HepG2 (cell line): ENCODE data around the gene NAA16. TPM values are rescaled to one million over a fixed set of nuclear protein-coding genes. Genes with fewer than 3 reads are reported as not detected.

Experiments
- ATAC-seq: fragments of 200-7000 bp; cut with Tn5 transposase; 3 replicates; pipeline ENCODE4 v1.9.1; 2020; ENCODE audit warnings: mild to moderate bottlenecking, moderate library complexity
- BruUV-seq: library from RNA; stranded (reverse); fragments of 400-500 nt; replicated peaks from 2 replicates; lab custom pipeline; 2021; lab: Mats Ljungman, UMichigan
- CTCF ChIA-PET: fragments of 300-600 bp; formaldehyde crosslinking; extraction: SDS; loops from one replicate; lab custom pipeline; 2021; ENCODE audit warnings: low total read pairs, inconsistent platforms, low intra/inter-chr PET ratio; lab: Yijun Ruan, JAX
- POLR2A ChIA-PET: fragments of 350-600 bp; sonication (Branson Sonifier 250); formaldehyde crosslinking; loops from one replicate; lab custom pipeline; 2020; ENCODE audit warnings: antibody characterized with exemption, inconsistent platforms; lab: Yijun Ruan, JAX
- DNase-seq: peaks from one replicate; pipeline ENCODE4 v3.0.0-alpha.2; 2015; ENCODE audit warnings: low spot score
- FAIRE-seq: peaks from 3 replicates; lab custom pipeline; 2011; peaks lifted over from hg19 to GRCh38; lab: Jason Lieb, UNC
- H2AFZ ChIP-seq: one replicate; pipeline ENCODE4 v1.6.1; 2011; ENCODE audit warnings: low read length, inconsistent platforms
- H3K27ac ChIP-seq: fragments of 300-600 bp; 3 replicates; pipeline ENCODE4 v1.8.0; 2011; ENCODE audit warnings: mixed run types, mild to moderate bottlenecking, mixed read lengths, low read length, inconsistent platforms; ENCODE audit not compliant: insufficient read depth; ENCODE audit errors: extremely low read length
- H3K27me3 ChIP-seq, 2 experiments: fragments of 200-600 bp in 1 of 2; 2 replicates in 1 of 2; 3 replicates in 1 of 2; pipeline versions ENCODE4 v1.6.0 to v1.8.0; 2011; ENCODE audit warnings: low read length in 2 of 2, mild to moderate bottlenecking in 2 of 2, moderate library complexity in 2 of 2, inconsistent platforms in 1 of 2; ENCODE audit not compliant: insufficient read depth in 2 of 2, control insufficient read depth in 1 of 2
- H3K36me3 ChIP-seq, 2 experiments: fragments of 200-600 bp in 1 of 2; replicated peaks in 1 of 2; 2 replicates in 1 of 2; 3 replicates in 1 of 2; pipeline versions ENCODE4 v1.5.1 to v1.8.0; 2011; ENCODE audit warnings: low read length in 2 of 2, inconsistent platforms in 1 of 2; ENCODE audit not compliant: insufficient read depth in 2 of 2, control insufficient read depth in 1 of 2
- H3K4me1 ChIP-seq: 2 replicates; pipeline ENCODE4 v1.5.1; 2012; ENCODE audit warnings: low read length, inconsistent platforms; ENCODE audit not compliant: insufficient read depth
- H3K4me2 ChIP-seq: 2 replicates; pipeline ENCODE4 v1.6.0; 2011; ENCODE audit warnings: low read depth, low read length, inconsistent platforms
- H3K4me3 ChIP-seq, 3 experiments: fragments of 200-600 bp in 1 of 3; sonication (generic), shearing (Covaris generic) in 1 of 3; replicated peaks in 1 of 3; 2 replicates each; pipeline ENCODE4 v1.5.1; 2011 to 2016; ENCODE audit warnings: low read length in 3 of 3, inconsistent platforms in 2 of 3, low read depth in 2 of 3, mild to moderate bottlenecking in 2 of 3, control low read depth in 1 of 3, mixed read lengths in 1 of 3; ENCODE audit not compliant: insufficient read depth in 1 of 3
- H3K79me2 ChIP-seq: one replicate; pipeline ENCODE4 v1.6.1; 2011; ENCODE audit warnings: low read length, inconsistent platforms; ENCODE audit not compliant: insufficient read depth
- H3K9ac ChIP-seq: 2 replicates; pipeline ENCODE4 v1.6.0; 2011; ENCODE audit warnings: mild to moderate bottlenecking, low read depth, low read length, inconsistent platforms; ENCODE audit not compliant: insufficient read depth
- H3K9me3 ChIP-seq: 2 replicates; pipeline ENCODE4 v1.5.1; 2012; ENCODE audit warnings: mild to moderate bottlenecking, low read length
- H4K20me1 ChIP-seq: 2 replicates; pipeline ENCODE4 v1.6.0; 2011; ENCODE audit warnings: inconsistent platforms, mild to moderate bottlenecking, low read length, moderate library complexity; ENCODE audit not compliant: insufficient read depth
- HDAC1 ChIP-seq: sonication (generic); formaldehyde crosslinking; IDR thresholded peaks from 2 replicates; pipeline ENCODE4 v1.5.1; 2020; ENCODE audit warnings: mild to moderate bottlenecking, missing genetic modification reagents
- HNRNPH1 ChIP-seq: fragments of 200-400 bp; formaldehyde crosslinking; optimal IDR thresholded peaks from 2 replicates; pipeline ENCODE3; 2017; ENCODE audit warnings: mild to moderate bottlenecking, low read depth, low read length
- IKZF1 ChIP-seq: fragments of 450-650 bp; IDR thresholded peaks from 2 replicates; pipeline ENCODE4 v1.7.1; 2016
- MEF2D ChIP-seq: sonication (generic); formaldehyde crosslinking; IDR thresholded peaks from 2 replicates; pipeline ENCODE4 v1.5.1; 2020; ENCODE audit warnings: mild to moderate bottlenecking, missing genetic modification reagents
- THAP8 ChIP-seq: sonication (generic); formaldehyde crosslinking; IDR thresholded peaks from 2 replicates; pipeline ENCODE4 v1.5.1; 2020; ENCODE audit warnings: missing genetic modification reagents, mild to moderate bottlenecking, borderline replicate concordance
- TOPORS ChIP-seq: sonication (generic); formaldehyde crosslinking; IDR thresholded peaks from 2 replicates; pipeline ENCODE4 v1.8.0; 2023; ENCODE audit warnings: mild to moderate bottlenecking, missing genetic modification reagents
- ZBTB38 ChIP-seq: sonication (generic); formaldehyde crosslinking; IDR thresholded peaks from 2 replicates; pipeline ENCODE4 v1.5.1; 2020; ENCODE audit warnings: mild to moderate bottlenecking, missing genetic modification reagents
- ZBTB42 ChIP-seq: sonication (generic); formaldehyde crosslinking; IDR thresholded peaks from 2 replicates; pipeline ENCODE4 v1.5.0; 2020; ENCODE audit warnings: mild to moderate bottlenecking, missing genetic modification reagents
- ZBTB49 ChIP-seq: sonication (generic); formaldehyde crosslinking; IDR thresholded peaks from 2 replicates; pipeline ENCODE4 v1.4.0; 2020; ENCODE audit warnings: missing genetic modification reagents, borderline replicate concordance
- ZC3H4 ChIP-seq: sonication (generic); formaldehyde crosslinking; IDR thresholded peaks from 2 replicates; pipeline ENCODE4 v1.4.0; 2020; ENCODE audit warnings: missing genetic modification reagents, borderline replicate concordance
- ZFP36L1 ChIP-seq: sonication (generic); formaldehyde crosslinking; IDR thresholded peaks from 2 replicates; pipeline ENCODE4 v1.8.0; 2022; ENCODE audit warnings: mild to moderate bottlenecking, missing genetic modification reagents, moderate library complexity
- ZNF17 ChIP-seq: sonication (generic); formaldehyde crosslinking; IDR thresholded peaks from 2 replicates; pipeline ENCODE4 v1.5.0; 2020; ENCODE audit warnings: mild to moderate bottlenecking, missing genetic modification reagents
- ZNF781 ChIP-seq: sonication (generic); formaldehyde crosslinking; IDR thresholded peaks from 2 replicates; pipeline ENCODE4 v1.5.1; 2020; ENCODE audit warnings: borderline replicate concordance, mild to moderate bottlenecking, missing genetic modification reagents; ENCODE audit errors: not compliant biosample characterization
- ZNF841 ChIP-seq: sonication (generic); formaldehyde crosslinking; IDR thresholded peaks from 2 replicates; pipeline ENCODE4 v1.8.1; 2023; ENCODE audit warnings: missing genetic modification reagents, borderline replicate concordance
- ZNF850 ChIP-seq: sonication (generic); formaldehyde crosslinking; conservative IDR thresholded peaks from 2 replicates; pipeline ENCODE4 v1.9.0; 2021; ENCODE audit warnings: mild to moderate bottlenecking, missing genetic modification reagents
- WGBS: methylation state at CpG from one replicate; pipeline ENCODE4 v1.1.6; 2017; ENCODE audit warnings: low lambda C conversion rate; 5-methylcytosine and 5-hydroxymethylcytosine counted together
- in situ Hi-C: cut with HindIII; loops from 2 replicates; pipeline ENCODE4 v1.10.0; 2017; ENCODE audit warnings: low pct_unique_long_range_greater_than_20kb; ENCODE audit not compliant: extremely low pct_ligation_motif_present
- intact Hi-C: fragments of 100-400 bp; cut with micrococcal nuclease; formaldehyde crosslinking; loops from one replicate; pipeline ENCODE4 v1.10.0; 2022; ENCODE audit not compliant: unreplicated experiment
- polyA plus RNA-seq, 8 experiments: library from polyadenylated mRNA; depleted of rRNA in 3 of 8; stranded (reverse) in 7 of 8; unstranded in 1 of 8; fragments of >200 nt; fragmentation: Illumina TruSeq in 4 of 8; extraction: Trizol in 4 of 8; gene quantifications; 2 replicates each; pipeline versions ENCODE4 v1.2.1 to v1.2.3, GENCODE V29; 2011 to 2016; ENCODE audit warnings: low read depth in 4 of 8, missing spikeins in 1 of 8, mixed read lengths in 1 of 8; ENCODE audit not compliant: insufficient read depth in 1 of 8
- total RNA-seq, 5 experiments: library from RNA; depleted of rRNA; stranded (reverse); fragments of >200 nt; fragmentation: Illumina TruSeq; extraction: Trizol; gene quantifications; 2 replicates each; pipeline ENCODE4 v1.2.3, GENCODE V29; 2016; ENCODE audit warnings: low read depth in 1 of 5

NAA16 gene
- total and polyA plus RNA-seq, 2 of the 13 experiments (the other 11 are each of a cell fraction or from before 2014, with no cell fraction given): 9.2 to 15.1 TPM

- ChIA-PET CTCF (no interaction called here), POLR2A (no interaction called here)
- DNase-seq (no peak), ATAC-seq (no peak), FAIRE-seq (no peak)
- Histone ChIP-seq H3K36me3 (no peaks in the 10 kb centered on the region), H3K79me2 (no peaks in the 10 kb centered on the region), H4K20me1 (no peaks in the 10 kb centered on the region), H3K4me1 (peaks cover 17% of the 10 kb centered on the region), H3K27me3 (no peaks in the 10 kb centered on the region), H3K4me3 (no peak overlapping the region), H3K27ac (no peak overlapping the region), H3K4me2 (no peak overlapping the region), H3K9me3 (no peaks in the 10 kb centered on the region), H3K9ac (no peak overlapping the region), H2AFZ (no peak overlapping the region)
- TF ChIP-seq ZFP36L1 (CRISPR knock-in tag) (no peak), ZNF850 (CRISPR knock-in tag) (no peak), MEF2D (CRISPR knock-in tag) (no peak), ZNF781 (CRISPR knock-in tag) (no peak), ZBTB49 (CRISPR knock-in tag) (no peak), ZC3H4 (CRISPR knock-in tag) (no peak), IKZF1 (no peak), TOPORS (no peak), ZNF17 (CRISPR knock-in tag) (no peak), HNRNPH1 (no peak), ZNF841 (no peak), ZBTB42 (CRISPR knock-in tag) (no peak), THAP8 (CRISPR knock-in tag) (no peak), HDAC1 (no peak), ZBTB38 (CRISPR knock-in tag) (no peak)
- BruUV-seq: no TSS peak
- intact Hi-C loops (no loop called here), in situ Hi-C loops (loop anchor here (25.0 kb wide), 1 partner anchor 693 kb away; no protein-coding TSS in a partner anchor)
- WGBS: 0% methylated on average over 1 of the region's 1 CpG
Observed at GRCh38 chr13:41419206-41419605, 108.1 kb downstream of the NAA16 start.
